HT1080 (cell line): Measurements from ENCODE around the gene ZNF333. TPM values are rescaled to one million over a fixed set of nuclear protein-coding genes. Genes with fewer than 3 reads are reported as not detected.
A peak's percentile ranks its signal among the peaks of the same experiment; 100 is the strongest.
"Not testable (repeated sequence)": the region's sequence is repeated elsewhere in the genome, so short reads cannot be mapped to it uniquely, and the experiment has no call there.

Experiments
- DNase-seq: peaks from one replicate; pipeline ENCODE4 v3.0.0-alpha.2; 2015; ENCODE audit warnings: low read depth
- total RNA-seq: library from RNA; depleted of rRNA; stranded (reverse); fragments of >200 nt; shearing (Covaris generic); gene quantifications from 2 replicates; pipeline ENCODE4 v1.2.3, GENCODE V29; 2014

The ZNF333 gene
- total RNA-seq, 1 experiment from 2014 or later = 7.9 TPM

DNA sequence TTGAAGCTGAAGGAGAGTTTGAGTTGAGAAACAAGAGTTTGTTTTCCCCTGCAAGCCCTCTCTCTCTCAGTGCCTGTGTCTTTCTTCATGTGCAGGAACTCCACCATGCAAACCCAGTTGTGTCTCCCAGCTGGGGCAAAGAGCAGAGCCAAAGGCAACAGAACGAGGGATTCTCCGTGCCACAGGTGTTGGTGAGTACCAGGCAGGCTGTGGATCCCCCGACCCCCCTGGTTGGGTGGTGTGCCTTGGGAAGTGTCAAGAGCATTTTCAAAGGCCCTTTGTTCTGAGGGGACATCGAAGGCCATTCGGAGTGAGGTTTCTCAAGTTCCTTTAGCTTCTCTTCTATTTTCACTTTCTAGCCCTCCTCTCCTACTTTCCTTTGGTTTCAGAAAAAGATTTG lies 5.6 kb downstream of the ZNF333 start:
- DNase-seq = no peak

DNA sequence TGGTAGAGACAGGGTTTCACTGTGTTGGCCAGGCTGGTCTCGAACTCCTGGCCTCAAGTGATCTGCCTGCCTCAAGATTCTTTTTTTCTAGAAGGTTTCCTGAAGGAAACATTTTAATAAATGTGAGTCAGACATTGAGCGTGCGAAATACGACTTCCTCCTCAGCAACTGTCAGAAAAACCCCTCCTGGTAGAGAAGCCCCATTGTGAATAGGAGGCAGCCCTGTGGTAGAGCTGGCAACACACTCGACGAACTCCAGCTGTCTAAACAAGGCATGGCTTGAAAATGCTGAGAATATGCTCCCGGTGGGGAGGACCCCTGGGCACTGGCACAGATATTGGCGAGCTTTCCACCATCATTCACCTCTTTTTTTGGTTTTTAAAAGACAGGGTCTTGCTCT lies 9.8 kb downstream of the ZNF333 start:
- no peak for DNase-seq

DNA sequence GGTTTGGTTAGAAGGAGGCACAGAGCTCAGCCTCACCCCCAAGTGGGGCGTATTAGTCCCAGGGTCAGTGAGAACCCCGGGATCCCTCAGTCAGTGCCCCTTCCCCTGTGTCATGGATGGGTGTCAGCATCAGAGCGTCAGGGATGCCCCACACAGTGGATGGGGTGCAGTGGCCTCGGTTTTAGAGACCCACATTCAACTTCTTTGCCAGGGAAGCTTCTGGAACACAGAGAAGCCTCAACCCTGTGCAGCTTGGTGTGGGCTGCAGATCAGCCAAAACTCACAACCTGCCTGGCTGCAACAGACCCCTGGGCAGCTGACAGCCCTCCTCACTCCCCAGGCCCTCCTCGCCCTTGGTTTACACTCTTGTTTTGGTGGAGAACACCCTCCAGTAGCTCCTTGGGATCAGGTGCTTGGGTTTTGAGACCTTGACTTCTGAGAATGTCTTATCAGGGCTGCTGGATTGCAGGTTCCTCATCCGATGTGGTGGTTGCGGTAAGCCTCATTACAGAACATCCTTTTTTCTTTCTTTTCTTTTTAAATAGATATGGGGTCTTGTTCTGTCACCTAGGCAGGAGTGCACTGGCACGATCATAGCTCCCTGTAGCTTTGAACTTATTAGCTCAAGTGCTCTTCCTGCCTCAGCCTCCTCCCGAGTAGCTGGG lies 11.0 kb downstream of the ZNF333 start:
- DNase-seq = no peak

DNA sequence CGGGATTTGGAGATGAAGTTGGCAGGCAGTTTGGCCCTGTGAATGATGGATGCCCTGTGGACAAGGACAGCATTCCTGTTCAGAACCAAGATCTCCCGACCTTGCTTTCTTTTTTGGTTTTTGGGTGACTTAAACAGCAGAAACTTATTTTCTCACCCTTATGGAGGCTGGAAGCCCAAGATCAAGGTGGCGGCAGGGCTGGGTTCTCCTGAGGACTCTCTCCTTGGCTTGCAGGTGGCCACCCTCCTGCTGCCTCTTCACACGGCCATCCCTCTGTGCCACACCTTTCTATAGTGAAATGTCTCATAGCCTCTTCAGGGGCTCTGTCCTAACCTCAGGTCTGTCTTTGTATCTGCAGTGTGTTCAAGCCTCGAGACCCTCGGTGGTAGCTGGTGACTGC lies 14.0 kb downstream of the ZNF333 start:
- no peak for DNase-seq

DNA sequence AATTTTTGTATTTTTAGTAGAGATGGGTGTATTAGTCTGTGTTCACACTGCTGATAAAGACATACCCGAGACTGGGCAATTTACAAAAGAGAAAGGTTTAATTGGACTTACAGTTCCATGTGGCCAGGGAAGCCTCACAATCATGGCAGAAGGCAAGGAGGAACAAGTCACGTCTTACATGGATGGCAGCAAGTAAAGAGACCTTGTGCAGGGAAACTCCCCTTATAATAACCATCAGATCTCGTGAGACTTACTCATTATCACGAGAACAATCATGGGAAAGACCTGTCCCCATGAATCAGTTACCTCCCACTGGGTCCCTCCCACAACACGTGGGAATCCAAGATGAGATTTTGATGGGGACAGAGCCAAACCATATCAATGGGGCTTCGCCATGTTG lies 14.6 kb downstream of the ZNF333 start:
- DNase-seq = no peak

DNA sequence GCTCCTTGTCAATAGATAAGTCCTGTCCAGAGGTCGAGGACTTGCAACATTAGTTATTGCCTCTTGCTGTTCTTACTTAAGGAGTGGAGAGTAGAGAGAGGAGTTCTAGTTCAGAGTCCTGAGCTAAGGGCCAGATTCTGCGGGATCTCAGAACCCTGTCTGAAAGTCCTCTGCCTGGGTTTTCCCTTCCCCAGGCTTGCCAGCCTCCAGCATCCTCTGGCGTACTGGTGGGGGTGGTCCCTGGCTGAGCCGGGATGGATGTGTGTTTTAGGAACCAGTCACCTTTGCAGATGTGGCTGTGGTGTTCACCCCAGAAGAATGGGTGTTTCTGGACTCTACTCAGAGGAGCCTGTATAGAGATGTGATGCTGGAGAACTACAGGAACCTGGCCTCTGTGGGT lies 26.0 kb downstream of the ZNF333 start:
- no peak for DNase-seq

DNA sequence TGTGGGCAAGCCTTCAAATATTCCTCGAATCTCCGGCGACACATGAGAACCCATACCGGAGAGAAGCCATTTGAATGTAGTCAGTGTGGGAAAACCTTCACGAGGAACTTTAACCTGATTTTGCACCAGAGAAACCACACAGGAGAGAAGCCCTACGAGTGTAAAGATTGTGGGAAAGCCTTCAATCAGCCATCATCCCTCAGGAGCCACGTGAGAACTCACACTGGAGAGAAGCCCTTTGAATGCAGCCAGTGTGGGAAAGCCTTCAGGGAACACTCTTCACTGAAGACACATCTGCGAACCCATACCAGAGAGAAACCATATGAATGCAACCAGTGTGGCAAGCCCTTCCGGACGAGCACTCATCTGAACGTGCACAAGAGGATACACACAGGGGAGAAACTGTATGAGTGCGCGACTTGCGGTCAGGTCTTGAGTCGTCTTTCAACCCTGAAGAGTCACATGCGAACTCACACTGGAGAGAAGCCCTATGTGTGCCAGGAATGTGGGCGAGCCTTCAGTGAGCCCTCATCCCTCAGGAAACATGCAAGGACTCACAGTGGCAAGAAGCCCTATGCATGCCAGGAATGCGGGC lies 28.8 kb downstream of the ZNF333 start:
- DNase-seq = no peak

DNA sequence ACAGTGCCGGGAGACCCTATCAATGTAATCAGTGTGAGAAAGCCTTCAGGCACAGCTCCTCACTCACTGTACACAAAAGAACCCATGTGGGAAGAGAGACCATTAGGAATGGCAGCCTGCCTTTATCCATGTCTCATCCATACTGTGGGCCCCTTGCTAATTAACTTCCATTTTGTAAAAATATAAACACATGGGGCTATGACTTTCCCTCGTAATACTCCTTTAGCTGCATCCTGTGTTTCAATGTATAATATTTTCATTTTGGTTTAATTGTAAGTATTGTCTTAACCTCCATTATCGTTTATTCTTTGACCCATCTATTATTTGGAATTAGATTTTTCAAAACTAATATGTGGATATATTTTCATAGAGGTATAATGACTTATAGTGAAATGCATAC lies 29.3 kb downstream of the ZNF333 start:
- DNase-seq = no peak

DNA sequence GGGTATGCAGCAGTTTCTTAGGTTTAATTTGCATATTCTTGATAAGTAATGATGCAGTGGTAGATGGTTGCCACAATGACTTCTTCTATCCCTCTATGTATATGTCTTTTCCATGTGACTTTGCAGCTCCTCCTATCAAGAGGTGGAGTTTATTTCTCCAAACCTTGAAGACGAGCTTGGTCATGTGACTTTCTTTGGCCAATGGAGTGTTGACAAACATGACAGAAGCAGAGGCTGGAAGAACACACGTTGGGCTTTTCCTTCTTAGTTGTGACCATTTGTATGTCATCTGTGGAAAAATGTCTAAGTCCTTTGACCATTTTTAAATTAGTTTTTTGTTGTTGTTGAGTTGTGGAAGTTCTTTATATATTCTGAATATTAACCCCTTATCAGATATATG lies 32.3 kb downstream of the ZNF333 start:
- no peak for DNase-seq

DNA sequence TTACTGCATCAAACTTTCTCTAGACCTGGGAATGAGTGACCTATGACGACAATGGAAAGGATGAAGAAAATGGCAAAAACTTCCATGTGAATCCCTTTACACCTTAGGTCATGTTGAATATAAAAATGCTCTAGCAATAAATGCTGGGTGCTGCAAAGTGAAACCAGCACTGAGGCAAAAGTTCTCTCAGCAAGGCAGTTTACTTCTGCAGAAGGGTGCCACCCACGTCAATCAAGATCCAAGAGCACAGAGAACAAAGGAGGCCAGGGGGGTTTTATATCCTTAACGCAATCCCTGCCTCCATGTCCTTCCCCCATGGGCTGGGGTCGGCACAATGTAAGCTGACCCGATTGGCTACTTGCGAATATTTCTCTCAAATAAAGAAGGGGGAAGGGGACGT lies 38.7 kb downstream of the ZNF333 start:
- no peak for DNase-seq

DNA sequence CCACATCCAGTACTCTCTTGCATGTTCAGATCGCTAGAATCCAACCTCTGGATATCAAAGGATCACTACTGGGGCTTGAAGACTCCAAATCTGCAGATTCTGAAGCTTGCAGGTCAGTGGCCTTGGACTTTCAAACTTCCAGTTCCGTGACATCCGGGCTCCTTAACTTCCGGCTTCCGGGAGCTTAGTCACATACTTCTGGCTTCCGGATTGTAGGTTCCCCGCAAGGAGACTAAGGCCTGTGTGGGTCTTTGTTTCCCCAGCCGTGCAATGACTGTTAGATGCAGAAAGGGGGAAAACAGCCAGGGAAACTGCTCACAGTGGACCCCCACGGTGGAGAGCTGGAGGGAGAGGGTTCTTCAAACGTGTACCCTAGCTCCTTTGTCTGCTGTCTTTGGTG lies 41.4 kb downstream of the ZNF333 start:
- peak; percentile 18 for DNase-seq

DNA sequence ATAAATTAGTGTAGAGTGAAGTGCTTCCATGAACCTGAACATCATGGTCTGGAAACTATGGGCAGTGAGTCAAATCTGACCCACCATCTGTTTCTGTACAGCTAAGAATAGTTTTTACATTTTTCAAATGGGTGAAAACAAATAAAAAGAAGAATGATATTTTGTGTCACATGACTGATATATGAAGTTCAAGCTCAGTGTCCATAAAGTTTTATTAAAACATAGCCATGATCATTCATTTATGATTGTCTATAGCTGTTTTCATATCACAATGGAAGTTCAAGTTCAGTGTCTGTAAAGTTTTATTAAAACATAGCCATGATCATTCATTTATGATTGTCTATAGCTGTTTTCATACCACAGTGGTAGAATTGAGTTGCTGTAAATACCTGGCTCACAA lies 42.7 kb downstream of the ZNF333 start:
- DNase-seq = no peak

DNA sequence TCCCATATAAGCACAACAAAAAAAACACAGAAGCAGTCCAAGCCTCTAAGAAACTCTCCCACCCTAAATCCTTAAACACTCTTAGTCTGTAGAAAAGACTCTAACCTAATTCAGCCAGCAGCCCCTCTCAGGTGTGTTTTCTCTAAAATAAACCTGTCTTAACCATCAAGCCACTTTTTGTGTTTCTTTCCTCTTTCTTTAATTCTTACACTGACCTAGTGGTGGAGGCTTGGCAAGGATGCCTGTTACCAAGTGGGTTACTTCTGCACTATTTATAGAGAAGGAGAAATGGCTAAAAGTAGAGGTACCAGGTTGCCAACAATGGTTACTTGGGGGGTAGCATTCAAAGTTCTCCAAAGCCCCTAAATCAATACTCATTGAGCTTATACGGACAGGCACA lies 43.7 kb downstream of the ZNF333 start:
- DNase-seq = no peak

DNA sequence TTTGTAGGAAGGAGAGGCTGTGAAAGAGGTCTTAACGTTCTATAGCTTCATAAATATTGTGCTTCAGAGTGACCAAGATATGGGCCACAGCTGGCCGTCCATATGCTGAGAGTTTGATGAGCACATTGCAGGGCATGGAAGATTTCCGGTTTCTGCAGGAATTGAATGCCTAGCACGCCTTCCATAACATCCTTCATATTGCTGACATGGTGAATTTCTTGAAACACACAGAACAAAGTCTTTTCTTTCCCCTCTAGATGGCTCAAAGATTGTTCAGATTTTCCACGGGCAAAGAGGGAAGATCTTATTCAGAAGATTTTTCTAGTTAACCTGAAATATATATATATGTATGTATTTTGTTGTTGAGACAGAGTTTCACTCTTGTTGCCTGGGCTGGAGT lies 46.1 kb downstream of the ZNF333 start:
- DNase-seq = no peak

DNA sequence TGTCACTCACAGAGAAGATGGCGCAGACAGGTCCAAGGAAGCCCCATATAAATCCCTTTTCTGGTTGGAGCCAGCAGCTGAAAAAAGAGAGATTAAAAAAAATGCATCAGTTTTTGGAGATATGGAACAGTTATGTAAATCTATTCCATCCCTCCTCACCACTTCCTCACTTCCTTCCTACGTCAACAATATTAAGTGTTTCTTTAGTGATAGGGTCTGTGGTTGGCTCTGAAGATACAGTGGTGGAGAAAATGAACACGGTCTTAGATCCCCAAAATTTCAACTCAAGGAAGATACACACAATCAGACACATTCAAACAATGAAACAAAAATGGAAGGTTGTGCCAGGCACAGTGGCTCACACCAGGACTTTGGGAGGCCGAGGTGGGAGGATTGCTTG lies 57.0 kb downstream of the ZNF333 start:
- no peak for DNase-seq

DNA sequence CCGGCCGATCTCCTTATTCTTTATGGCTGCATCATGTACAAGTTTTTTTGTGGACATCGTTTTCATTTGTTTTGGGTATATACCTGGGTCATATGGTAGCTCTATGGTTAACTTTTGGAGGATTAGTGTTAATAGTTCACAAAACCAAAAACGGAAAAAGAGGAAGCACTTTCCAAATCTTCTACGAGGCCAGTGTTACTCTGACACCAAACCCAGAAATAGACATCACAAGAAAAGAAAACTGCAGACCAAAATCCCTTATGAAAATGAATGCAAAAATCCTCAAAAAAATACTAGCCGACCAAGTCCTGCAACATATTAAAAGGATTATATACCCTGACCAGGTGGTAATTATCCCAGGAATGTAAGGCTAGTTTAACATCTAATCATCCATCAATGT lies 58.8 kb downstream of the ZNF333 start:
- no peak for DNase-seq

DNA sequence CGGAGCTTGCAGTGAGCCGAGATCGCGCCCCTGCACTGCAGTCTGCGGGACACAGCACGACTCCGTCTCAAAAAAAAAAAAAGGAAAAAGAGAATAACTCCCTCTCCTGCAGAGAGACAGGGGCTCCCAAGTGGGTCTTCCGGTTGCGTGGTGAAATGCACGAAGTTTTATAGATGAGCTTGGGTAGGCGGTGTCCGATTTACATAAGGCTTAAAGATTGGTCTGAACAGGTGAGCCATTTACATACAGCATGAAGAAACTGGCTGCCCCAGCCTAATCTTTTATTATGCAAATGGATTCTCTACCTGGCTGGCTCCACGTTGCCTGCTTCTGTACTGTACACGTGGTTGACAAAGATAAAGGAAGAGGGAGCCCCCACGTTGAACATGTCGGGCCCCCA lies 69.0 kb downstream of the ZNF333 start:
- no peak for DNase-seq

DNA sequence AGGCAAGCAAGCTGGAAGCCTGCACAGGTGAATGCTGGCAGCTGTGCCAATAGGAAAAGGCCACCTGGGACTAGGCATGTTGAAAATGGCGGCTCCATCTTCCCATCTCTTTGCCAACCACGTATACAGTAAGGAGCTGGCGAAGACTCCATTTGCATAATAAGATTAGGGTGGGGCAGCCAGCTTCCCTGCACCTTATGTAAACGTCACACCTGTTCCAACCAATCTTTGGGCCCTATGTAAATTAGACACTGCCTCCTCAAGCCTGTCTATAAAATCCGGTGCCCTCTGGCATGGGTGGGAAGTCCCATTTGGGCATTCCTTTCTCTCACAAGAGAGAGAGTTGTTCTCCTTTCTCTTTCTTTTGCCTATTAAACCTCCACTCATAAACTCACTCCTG lies 71.8 kb downstream of the ZNF333 start:
- no peak for DNase-seq

DNA sequence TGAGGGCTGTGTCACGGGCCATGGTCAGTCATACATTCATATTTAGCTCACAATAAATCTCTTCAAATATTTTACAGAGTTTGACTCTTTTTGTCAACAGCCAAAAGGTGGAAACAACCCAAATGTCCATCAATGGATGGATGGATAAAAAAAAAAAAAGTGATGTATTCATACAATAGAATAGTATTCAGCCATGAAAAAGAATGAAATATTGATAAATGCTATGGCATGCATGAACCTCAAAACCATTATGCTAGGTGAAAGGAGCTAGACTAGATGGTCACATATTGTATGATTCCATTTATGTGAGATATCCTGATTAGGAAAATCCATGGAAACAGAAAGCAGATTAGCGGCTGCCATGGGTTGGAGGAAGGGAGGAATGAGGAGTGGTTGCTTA lies 72.3 kb downstream of the ZNF333 start:
- DNase-seq = no peak

DNA sequence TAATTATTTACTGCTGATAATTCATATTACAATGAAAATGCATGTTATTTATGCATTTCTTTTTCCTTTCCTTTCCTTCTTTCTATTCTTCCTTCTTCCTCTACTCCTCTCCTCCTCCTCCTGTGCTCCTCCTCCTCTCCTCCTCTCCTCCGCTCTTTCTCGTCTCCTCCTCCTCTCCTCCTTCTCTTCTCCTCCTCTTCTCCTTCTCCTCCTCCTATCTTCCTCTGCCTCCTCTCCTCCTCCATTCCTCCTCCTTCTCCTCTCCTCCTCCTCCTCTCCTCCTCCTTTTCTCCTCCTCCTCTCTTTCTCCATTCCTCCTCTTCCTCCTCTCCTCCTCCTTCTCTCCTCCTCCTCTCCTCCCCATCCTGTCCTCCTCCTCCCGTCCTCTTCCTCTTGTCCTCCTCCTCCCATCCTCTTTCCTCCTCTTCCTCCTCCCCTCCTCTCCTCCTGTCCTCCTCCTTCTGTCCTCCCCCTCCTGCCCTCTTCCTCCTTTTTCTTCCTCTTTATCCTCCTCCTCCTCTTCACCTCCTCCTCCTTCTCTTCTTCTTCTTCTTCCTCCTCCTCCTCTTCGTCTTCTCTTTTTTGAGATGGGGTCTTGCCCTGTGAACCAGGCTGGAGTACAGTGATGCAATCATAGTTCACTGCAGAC lies 73.8 kb downstream of the ZNF333 start:
- no peak for DNase-seq

DNA sequence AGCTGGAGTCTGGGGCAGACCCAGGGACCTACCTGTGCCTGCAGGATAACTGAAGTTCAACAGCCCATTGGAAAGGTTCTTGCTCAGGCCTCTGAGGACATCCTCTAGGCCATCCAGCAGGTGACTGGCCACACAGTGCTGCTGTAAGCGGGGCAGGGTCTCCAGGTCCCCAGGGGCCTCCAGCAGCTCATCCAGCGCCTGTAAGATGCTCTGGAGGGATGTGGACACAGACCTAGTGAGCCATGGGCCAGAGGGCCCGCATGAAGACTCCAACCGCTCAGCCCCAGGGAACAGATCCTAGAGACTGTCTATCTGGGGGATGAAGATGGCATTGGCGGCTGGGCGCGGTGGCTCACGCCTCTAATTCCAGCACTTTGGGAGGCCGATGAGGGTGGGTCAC lies 74.6 kb downstream of the ZNF333 start:
- no peak for DNase-seq

DNA sequence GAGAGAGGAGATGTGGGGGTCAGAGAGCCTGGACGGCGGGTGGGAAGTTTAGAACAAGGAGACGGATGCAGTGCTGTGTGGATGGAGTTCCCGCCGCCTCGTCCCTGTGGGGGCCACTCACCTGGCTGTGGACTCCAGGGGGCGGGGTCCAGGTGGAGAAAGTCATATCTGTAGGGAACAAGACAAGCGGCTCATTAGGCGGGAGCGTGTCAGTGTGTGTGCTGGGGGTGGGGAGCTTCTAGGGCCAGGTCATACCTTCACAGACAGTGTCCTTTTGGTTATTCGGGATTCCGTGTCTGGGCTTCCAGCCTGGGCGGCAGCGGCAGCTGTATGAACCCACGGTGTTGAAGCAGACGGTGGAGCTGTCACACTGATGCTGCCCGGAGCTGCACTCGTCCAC lies 75.6 kb downstream of the ZNF333 start:
- not testable (repeated sequence) for DNase-seq

DNA sequence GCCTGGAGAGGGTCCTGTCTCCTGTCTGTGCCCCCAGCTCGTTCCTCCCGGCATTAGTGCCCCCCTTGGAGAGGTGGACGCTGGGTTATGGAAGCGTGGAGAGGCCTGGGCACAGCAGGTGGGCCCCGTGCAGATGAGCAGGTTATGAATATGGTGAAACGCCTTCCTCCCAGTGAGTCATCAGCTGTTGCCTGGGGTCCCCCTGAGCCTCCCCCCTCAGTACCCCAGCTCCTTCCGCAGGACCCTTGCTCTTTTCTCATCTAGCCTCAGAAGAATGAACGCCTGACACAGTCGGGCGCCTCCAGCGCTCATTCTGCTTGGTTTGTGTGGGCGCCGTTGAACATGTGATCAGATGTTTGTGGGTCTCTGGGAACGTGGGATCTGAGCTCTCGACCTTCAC lies 76.0 kb downstream of the ZNF333 start:
- DNase-seq = not testable (repeated sequence)
